Dedifferentiated amniotic fluid mesenchymal stem cell (primary cell): ENCODE measurements around the gene RAB40C.

Experiments used
- DNase-seq: peaks from one replicate; pipeline ENCODE4 v3.0.0-alpha.2; 2016; ENCODE audit errors: extremely low spot score

RAB40C gene

DNA sequence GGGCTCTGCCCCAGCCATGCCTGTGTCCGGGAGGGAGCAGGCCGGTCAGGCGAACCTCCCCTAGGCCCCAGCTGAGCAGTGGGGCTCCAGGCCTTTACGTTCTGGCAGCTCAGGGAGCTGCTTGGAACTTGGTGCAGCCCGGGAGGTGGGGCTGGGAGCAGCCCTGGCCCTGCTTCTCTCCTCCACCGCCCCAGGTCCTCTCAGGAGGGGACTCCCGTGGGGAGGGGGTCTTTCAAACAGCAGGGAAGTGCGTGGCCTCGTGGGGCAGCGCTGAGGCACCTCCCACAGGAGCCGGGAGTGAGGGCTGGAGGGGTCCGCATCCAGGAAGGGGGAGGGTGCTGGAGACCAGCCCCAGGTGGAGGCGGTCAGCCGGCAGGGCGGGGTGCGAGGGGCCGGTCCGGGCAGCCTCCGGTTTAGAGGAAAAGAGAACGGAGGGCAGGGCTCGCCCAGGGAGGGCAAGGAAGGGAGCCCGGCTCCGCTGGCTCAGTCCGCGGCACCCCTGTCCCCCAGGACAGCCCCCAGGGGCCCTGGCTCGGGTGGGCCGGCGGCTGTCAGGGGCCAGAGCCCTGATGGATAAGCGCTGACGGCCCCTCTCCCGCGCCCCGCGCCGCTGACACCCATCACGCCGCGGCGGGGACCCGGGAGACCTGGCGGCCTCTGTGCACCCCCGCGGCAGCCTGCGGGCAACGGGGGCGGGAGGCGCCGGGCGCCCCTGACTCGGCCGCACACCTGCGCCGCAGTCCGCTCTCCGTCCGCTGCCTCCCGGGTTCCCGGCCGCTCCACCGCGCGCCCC, 30.3 kb upstream of the RAB40C start:
- DNase-seq, result no peak

DNA sequence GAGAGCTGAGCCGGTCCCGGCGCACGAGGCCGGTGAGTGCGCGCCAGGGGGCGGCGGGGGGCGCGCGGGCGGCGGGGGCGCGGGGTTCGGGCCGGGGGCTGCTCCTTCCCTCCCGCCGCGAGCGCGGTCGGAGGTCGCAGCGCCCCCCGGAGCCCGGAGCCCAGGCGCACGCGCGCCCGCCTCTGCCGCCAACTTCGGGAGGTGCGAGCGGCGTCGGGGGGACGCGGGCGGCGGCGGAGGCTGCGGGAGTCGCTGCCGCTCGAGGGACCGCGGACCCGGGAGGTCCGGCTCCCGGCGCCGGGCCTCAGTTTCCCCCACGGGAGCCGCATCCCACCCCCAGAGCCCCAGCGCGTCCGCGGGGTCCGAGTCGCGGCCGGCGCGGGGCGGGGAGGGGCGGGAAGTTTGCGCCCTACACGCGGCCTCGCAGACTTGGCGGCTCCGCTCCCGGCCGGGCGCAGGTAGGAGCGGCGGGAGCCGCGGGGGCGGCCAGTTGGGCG, 29.6 kb upstream of the RAB40C start, which contains the start of gene PRR35:
Gene PRR35, plus strand, starts transcription at position 191 of the 497 bp plus-strand sequence. CDS start 2,901 bp downstream, outside the sequence.
- DNase-seq, result no peak

DNA sequence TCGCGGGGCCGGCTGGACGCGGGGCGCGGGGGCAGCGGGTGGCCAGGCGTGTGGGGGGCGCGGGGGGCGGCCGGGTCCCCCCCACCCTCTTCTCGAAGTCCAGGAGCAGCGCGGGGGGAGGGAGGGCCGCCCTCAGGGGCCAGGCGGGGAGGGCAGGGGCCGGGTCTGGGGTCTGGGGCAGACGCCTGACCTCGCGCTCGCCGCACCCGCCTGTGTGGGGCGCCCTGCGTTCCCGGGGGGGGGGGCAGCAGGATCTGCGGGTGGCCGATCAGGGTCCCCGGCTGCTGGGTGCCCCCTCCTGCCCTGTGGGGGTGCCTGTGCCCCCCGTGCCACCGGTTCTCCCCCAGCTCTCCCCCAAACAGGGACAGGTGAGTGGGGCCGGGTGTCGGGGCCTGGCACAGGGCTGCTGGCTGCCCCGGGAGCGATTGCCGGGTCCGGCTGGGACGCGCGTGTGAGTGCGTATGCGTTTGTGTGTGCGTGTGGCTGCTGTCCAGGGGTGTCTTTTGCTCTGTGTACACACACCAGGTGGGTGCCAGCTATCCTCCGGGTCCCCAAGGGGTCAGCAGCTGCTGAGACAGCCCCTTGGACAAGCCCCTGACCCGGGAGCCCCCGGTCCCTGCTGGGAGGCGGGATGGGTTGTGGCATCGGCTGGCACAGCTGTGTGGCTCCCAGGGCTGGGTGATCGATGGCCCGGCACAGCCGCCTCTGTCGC, 29.0 kb upstream of the RAB40C start:
- no peak for DNase-seq

DNA sequence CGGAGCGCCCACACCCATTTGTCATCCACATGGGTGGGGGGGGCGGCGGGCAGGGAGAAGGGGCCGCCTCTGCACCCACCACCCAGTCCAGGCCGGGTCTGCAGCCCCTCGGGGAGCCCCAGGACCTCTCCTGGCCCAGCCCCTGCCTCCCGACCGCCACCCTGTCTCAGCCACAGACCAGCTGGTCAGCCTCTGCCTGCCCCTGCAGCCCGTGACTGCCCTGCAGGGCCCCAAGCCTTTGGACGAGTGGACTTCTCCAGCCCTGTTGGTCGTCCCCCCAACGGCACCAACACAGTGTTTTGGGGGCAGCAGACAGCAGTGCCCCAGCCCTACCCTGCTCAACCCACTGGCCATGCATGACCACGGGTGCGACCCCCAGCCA, 28.5 kb upstream of the RAB40C start:
- no peak for DNase-seq

DNA sequence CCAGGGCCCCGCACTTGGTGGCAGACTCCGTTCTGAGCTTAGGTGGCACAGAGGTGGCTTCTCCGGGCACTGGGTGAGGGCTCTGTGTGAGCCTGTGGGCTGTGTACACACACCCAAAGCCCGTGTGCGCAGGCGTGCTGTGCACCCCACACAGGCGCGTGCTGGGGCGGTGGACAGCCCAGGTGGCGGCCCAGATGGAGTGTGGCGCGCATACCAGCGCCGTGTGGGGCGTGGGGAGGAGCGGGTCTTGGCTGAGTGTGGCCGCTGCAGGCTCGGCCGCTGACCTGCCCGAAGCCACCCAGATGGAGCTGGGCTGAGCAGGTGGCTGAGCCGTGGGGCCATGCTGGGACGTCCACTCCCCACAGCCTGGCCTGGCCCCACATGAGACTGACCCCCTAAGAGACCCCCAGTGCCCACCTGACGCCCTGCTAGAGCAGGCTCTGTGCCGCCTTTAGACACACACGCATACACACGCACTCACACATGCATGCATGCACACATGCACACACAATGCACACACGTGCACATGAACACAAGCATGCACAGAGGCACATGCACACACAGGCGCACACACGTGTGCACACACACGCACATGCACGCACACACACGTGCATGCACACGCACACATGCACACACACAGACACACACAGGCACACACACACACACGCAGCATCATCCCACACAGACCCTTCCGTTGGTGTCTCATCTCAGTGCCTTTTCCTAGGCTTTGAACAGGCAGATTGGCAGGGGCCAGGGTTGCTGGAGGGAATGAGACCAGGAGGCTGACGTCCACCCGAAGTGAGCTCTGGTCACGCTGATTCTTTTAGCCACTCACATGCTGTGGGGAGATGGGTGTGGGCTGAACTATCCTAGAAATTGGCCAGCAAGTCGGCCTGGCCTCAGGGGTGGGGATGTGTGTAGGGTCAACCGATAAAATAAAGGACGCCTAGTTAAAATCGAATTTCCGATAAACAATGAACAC, 27.6 kb upstream of the RAB40C start:
- DNase-seq, result no peak

DNA sequence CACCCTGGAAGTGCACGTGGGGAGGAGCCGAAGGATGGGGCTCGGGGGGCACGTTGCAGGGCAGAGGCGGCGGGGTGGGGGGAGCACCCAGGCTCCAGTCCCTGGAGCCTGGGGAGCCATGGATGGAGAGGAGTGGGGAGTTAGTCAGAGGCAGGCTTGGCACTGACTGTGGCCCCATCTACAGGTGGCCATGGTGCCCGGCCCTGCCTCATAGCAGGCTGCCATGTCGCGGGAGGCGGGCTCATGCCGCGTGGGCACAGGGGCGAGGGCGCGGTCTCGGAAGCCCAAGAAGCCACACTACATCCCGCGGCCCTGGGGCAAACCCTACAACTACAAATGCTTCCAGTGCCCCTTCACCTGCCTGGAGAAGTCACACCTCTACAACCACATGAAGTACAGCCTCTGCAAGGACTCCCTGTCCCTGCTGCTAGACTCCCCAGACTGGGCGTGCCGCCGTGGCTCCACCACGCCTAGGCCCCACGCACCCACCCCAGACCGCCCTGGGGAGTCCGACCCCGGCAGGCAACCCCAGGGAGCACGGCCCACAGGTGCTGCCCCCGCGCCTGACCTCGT, 26.7 kb upstream of the RAB40C start:
- no peak for DNase-seq

DNA sequence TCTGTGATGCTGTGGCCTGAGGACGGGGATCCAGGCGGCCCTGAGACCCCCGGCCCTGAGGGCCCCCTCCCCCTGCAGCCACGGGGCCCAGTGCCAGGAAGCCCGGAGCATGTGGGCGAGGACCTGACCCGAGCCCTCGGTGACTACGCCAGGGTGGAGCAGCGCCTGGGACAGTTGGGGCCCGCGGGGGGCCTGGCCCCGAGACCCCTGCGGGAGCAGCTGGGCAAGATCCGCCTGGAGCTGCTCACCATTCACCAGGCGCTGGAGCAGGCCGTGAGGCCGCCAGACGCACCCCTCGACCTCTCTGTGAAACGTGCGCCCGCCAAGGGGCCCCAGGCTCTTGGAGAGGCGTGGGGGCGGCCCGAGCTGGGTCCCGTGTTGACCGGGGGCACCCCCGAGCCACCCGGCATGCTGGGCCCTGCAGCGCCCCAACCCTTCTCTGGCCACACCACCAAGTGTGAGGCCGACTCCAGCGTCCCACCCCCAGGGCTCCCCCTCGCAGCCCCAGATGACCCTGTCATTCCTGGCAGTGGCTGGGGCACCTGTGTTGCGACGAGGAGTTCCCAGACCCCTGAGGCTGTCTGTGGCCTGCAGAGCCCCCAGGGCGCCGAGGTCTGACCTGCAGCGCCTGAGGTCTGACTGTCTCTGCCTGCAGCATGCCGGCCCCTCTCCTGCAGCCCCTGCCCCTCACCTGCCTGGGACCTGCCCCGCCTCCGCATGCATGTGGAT, 25.0 kb upstream of the RAB40C start:
- no peak for DNase-seq

DNA sequence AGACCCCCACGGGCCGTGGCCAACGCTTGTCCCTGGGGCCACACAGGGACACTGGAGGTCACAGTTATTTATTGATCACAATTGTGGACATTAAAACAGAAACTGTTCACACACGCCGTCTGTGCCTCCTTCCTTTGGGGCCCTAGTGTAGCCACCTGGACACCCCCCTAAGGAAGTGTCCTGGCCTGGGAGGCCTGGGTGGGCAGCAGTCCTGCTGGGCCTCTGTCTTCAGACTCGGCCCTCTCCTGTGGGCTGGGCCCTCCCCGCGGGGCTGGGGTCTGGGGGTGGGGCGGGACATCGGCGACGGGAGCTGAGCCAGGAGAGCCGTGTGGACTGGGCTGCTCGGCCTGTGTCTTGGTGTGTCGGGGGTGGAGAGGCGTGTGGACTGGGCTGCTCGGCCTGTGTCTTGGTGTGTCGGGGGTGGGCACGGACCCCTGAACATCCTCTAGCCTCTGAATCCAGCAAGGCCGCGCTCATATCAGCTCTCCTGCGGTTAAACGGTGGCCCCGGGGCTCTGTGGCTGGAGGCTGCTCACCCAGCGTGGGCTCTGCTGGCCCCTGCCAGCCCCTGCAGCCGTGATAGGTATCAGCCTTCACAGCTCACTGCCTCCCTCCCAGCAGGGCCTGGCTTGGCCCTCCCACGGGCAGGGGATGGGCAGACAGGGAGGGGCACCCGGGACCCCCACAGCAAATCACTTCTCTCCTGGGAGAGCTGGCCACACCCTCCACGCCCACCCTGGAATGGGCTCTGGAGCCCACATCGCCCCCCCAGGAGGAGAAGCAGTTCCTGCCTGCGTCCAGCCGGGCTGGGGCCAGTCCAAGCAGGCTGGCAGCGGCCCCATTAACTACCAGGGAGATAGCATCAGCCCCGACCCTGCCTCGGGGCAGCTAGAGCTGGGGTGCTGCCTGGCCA, 24.2 kb upstream of the RAB40C start:
- DNase-seq, result no peak

DNA sequence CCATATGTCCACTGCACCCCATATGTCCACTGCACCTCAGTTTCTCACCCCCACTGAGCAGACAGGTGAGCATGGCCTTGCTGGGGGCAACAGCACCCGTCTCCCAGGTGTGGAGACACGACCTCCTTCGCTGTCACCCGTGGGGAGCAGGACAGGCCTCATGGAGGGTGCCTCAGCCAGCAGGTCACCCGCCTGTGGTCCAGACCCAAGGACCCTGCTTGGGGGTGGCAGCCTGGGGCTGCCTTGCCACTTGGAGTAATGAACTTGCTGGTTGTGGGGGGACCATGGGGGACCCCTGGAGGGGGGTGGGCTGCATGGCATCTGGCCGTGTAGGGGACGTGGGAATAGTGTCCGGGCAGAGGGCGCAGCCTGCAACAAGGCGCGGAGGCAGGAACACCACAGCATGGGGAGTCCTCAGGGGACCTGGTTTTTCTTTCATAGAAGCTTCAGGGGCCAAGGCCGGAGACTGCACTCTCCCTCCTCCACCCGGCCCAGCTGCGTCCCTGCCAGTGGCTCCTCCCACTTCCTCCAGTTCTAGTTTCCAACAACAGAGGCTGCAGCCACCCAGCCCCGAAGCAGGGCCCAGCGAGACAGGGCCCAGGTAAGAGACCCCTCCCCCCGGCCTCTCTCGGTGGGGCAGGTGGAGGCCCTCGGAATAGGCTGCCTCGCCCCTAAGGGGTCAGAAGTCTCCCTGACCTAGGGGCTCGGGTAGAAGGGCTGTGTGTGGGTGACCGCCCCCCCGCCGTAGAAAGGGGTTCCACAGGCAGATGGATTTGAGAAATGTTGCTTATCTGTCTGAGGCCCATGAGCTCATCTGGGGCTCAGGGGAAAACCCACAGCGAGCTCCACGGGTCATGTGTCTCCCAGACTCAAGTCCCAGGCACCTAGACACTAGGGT, 23.1 kb upstream of the RAB40C start, which contains the start of gene NHLRC4:
Gene NHLRC4, plus strand, starts transcription at position 531 of the 898 bp plus-strand sequence. CDS start 1,043 bp downstream, outside the sequence.
- DNase-seq, result no peak

DNA sequence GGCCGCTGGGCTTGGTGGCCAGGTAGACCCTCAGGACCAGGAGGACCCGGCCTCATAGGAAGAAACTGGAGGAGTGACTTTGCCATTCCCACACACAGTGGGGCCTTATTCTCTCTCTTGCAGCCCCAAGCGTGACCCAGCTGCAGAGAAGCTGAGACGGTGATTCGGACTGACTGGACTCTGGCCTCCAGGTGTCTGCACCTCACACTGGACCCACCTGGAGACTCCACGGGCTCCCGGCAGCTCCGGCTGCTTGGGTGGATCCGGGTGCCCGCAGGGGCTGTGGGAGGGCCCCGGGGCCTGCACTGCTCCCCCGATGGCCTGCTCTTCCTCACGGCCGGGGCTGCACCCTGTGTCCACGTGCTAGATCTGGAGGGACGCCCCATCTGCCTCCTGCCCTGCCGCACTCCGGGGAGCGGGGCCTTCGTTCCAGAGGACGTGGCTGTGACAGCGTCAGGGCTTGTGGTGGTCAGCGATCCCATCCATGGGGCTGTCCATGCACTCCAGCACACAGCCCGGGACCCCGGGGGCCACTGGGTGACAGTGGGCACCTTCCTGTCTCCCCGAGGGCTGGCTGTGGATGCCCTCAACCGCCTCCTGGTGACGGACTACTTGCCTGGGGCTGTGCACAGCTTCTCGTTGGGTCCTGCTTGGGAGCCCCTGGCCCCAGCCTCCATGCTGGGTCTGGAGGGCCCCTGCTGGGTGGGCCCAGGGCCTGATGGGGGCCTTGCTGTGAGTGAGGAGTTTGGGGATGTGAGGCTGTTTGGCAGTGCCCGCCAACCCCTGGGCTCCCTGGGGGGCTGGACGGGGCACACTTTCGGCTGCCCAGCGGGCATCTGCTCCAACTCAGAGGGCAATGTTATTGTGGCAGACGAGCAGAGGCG, 22.3 kb upstream of the RAB40C start:
- no peak for DNase-seq

DNA sequence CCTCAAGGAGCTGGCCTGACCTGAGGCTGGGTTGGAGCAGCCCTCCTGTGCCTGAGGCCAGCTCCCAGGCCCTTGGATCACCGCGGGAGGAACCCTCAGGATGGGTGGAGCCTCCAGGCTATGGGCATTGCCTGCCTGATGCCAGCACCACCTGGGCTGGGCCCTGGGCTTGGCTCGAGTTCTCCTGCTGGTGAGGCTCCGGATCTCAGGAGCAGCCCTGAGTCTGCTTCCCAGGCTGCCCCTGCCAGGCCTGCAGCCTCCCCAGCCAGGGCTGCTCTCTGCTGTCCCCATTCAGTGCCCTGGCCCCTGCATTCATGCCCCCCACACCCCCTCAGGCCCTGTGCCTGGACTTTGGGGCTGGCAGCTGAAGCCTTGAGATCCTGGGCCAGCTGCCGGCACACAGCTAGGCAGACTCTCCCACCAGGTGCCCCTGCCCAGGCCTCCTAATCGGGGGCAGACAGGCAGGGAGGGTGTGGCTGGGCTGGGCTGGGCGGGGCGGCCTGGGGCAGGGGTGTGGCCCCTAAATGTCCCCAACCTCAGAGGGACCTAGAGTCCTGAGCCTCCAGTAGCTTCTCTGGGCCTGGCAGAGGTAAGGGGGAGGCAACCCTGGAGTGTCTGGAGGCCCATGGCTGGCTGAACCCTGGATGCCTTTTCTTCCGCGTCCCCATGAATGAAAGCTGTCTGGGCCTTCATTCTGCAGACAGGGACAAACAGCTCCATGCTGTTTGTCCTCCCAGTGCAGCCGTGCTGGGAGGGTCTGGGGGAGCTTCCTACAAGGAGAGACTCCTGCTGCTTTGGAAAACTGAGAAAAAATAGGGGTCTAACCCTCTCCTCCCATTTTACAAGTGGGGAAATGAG, 21.2 kb upstream of the RAB40C start:
- DNase-seq, result no peak

DNA sequence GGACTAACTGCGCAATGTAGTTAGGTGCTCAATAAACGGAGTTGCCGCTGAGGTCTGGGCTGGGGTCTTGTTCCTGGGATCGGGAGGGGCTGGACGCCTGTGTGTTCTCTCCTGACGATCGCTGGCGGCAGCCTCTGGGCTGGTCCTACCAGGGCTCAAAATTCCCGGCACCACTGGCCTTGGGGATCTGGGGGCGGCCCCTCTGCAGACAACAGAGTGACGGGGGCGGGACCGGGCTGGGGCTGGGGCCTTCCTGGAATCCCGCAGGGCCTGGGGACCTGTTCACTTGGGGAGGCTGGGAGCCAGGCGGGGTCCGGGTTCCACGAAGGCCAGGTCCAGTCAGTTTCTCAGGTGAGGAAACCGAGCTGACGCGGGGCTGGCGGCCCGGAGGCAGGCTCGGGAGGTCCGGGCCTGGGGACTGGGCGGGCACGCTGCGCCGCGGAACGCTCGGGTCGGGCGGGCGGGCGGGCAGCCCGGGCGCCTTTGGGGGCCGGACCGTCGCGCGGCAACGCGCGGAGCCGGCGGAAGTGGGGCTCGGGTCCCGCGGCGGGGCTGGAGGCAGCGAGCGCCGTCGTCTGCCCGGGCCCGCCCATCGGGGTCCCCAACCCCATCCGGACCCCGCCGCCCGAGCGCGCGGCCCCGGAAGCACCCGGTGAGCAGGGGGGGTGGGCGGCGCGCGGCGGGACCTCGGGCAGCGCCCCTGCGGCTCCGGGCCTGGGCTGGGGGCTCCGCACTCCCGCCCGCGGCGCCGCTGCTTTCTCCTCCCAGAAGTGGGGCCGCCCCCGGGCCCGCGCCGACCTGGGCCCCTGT, 20.2 kb upstream of the RAB40C start, which contains the start of gene PIGQ:
Gene PIGQ, plus strand, starts transcription at position 524 of the 810 bp plus-strand sequence. CDS start 4,107 bp downstream, outside the sequence.
- peak; percentile 31 for DNase-seq

DNA sequence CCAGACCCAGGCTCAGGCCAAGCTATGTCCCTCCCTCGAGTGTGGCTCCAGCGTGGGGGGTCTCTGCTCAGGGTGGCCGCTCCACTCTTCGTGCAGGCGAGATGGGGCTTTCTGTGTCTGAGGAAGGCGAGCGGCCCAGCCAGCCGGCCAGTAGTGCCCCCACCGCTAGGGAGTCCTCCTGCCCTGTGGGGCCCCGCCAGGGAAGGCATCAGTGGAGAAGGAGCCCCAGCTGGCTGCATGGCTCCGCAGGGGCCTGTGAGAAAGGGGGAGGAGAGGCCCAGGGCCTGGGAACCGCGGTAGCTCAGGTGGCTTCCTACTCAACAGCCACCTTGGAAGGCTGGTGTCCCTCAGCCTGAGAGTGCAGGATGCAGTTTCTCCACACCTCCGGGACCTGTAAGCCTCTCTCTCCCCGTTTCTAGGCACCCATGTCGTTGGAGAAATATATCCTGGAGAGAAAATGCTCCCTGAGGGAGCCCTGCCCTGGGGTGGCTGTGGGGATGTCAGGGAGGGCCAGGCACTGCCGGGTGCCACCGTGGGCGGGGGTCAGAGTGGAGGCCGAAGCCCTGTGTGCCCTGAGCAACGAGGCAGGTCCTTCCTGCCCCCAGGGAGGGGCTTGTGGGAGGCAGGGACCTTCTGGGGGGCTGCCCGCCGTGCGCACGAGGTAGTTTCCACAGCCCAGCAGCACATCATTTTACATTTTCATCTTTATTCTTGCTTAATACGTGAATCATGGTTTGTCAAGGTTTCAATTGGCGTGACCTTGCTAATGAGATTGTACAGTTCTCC, 16.8 kb upstream of the RAB40C start:
- no peak for DNase-seq

DNA sequence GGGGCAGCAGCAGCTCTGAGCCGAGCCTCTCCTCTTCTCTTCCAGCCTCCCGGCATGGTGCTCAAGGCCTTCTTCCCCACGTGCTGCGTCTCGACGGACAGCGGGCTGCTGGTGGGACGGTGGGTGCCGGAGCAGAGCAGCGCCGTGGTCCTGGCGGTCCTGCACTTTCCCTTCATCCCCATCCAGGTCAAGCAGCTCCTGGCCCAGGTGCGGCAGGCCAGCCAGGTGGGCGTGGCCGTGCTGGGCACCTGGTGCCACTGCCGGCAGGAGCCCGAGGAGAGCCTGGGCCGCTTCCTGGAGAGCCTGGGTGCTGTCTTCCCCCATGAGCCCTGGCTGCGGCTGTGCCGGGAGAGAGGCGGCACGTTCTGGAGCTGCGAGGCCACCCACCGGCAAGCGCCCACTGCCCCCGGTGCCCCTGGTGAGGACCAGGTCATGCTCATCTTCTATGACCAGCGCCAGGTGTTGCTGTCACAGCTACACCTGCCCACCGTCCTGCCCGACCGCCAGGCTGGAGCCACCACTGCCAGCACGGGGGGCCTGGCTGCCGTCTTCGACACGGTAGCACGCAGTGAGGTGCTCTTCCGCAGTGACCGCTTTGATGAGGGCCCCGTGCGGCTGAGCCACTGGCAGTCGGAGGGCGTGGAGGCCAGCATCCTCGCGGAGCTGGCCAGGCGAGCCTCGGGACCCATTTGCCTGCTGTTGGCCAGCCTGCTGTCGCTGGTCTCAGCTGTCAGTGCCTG, 15.7 kb upstream of the RAB40C start:
- DNase-seq, result no peak
